Mucosa of stomach (tissue), 1 donor: ENCODE measurements around the gene DOHH.

Experiments used
- H3K27me3 ChIP-seq: one replicate; pipeline ENCODE4 v1.7.0; 2013; ENCODE audit warnings: mild to moderate bottlenecking, low read length; ENCODE audit not compliant: control insufficient read depth, insufficient read depth
- H3K36me3 ChIP-seq: one replicate; pipeline ENCODE4 v1.7.0; 2013; ENCODE audit warnings: low read length; ENCODE audit not compliant: control insufficient read depth, insufficient read depth
- H3K4me1 ChIP-seq: one replicate; pipeline ENCODE4 v1.7.0; 2013; ENCODE audit warnings: mild to moderate bottlenecking, low read length; ENCODE audit not compliant: control insufficient read depth, insufficient read depth
- H3K4me3 ChIP-seq: one replicate; pipeline ENCODE4 v1.7.0; 2013; ENCODE audit warnings: low read length
- H3K9ac ChIP-seq: one replicate; pipeline ENCODE4 v1.7.0; 2013; ENCODE audit warnings: mild to moderate bottlenecking, low read length, moderate library complexity
- H3K9me3 ChIP-seq: one replicate; pipeline ENCODE4 v1.7.0; 2013; ENCODE audit warnings: mild to moderate bottlenecking, low read length, moderate library complexity; ENCODE audit not compliant: control insufficient read depth
- donor health status: Pancreatic carcinoma.

Gene DOHH

DNA sequence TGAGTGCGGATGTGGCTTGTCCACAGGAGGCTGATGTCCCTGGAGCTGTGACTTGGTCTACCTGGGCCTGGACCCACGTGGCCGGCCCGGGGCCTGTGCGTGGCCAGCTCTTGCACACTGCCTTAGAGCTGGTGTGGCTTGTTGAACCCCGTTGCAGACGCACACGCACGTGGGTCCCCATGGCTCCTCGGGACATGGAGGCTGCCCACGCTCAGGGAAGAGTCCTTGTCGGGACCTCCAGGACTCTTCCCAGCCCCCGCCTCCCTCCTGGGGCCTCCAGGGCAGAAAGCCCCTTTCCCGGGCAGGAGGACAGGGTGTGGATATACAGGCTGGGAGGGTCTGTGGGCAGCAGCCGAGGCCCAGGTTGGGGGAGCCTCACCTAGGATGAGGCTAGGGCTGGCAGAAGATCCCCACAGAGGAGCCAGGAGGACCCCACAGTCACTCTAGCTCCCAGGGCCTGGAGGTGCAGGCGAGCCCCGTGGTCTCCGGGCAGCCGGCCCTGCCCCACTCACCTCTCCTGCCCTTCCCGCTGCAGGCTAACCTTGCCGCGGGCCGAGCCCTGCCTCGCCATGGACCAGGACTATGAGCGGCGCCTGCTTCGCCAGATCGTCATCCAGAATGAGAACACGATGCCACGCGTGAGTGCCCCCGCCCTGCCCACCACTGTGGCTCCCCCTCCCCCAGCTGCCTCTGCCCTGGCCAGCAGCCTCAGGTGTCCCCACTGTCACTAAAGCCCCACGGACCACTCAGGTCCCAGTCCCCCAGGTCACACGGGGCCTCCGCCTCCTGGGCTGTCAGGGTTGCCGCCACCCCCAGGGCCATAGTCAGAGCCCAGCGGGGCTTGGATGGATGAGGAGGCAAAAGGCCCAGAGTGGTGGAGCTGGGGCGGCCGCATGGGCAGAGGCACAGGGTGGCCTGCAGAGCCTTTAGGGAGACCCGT lies 22.2 kb upstream of the DOHH start:
- no peaks in the 10 kb centered on the region for H3K9me3 ChIP-seq
- peaks cover 9% of the 10 kb centered on the region for H3K4me1 ChIP-seq
- H3K4me3 ChIP-seq: no peak overlapping the region
- H3K27me3 ChIP-seq: no peaks in the 10 kb centered on the region
- peaks cover 10% of the 10 kb centered on the region for H3K36me3 ChIP-seq
- no peak overlapping the region for H3K9ac ChIP-seq

DNA sequence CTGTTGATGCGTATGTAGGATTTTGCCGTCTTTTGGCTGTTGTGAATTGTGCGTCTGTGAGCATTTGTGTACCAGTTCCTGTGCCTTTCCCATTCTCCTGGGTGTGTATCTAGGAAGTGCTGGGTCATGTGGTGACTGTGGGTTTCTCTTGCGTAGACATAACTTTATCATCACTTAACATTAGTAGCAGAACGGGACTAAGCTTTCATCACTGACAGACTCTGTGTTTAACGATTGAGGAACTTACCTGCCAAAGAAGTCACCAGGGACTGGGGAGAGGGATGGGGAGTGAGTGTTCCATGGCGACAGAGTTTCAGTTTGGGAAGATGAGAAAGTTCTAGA lies 20.6 kb upstream of the DOHH start:
- H3K36me3 ChIP-seq: no peaks in the 10 kb centered on the region
- H3K9me3 ChIP-seq: no peaks in the 10 kb centered on the region
- H3K9ac ChIP-seq: no peak overlapping the region
- no peaks in the 10 kb centered on the region for H3K27me3 ChIP-seq
- H3K4me1 ChIP-seq: peaks cover 20% of the 10 kb centered on the region
- H3K4me3 ChIP-seq: no peak overlapping the region

DNA sequence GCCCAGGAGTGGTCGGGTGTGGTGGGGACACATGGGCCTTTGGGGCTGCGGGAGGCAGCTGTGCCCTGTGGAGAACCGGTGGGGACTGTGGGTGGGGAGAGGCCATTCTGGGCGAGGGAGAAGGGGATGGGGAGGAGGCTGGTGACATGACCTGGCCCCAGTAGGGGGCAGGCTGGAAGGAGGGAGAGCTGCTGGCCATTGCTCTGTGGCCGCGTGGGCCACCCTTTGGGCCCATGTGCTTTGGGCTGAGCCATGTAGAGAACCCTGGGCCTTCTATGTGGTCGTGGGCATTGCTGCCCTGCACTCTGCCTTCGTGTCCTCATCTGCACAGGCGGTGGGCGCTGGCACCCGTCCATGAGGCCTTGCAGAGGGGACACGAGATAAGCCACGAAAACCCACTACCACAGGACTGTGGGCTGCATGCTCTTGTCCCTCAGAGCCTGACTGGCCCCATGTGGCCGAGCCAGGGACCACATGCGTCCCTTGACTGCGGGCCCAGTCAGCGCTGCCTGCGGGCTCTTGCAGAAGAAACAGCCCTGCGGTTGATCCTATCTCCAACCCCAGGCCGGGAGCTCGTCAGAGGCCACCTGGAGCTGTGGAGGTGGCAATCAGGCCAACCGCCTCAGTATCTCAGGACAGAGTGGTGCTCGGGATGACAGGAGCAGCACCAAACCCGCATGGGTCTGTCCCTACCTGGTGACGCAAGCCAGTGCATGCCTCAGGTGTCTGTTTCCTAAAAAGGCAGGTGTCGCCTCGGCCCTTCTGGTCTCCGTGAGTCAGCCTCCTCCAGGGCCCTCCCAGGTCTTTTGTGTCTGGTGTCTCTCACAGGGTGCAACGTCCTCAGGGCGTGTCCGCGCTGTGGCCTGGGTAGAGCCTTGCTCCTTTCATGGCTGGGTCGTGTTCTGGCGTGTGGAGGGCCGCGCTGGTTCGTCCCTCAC lies 20.0 kb upstream of the DOHH start:
- H3K4me3 ChIP-seq: no peak overlapping the region
- H3K27me3 ChIP-seq: no peaks in the 10 kb centered on the region
- no peak overlapping the region for H3K9ac ChIP-seq
- H3K4me1 ChIP-seq: peaks cover 22% of the 10 kb centered on the region
- H3K9me3 ChIP-seq: no peaks in the 10 kb centered on the region
- H3K36me3 ChIP-seq: no peaks in the 10 kb centered on the region

DNA sequence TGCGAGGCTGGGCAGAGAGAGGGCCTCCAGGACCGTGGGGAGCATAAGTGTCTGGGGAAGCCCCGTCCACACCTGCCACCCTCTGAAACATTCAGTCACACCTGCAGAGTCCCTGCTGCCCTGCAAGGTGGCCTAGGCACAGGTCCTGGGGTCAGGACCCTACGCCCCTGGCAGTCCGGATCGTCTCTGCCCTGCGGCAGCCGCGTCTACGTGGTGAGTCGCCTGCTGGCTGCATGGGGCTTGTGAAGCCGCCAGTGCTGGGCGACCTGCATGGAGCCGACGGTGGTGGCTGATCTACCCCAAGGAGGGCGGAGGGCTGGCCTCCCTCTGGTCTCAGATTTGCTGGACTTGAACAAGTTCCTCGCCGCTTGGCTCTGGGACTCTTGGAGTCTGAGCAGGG lies 18.7 kb upstream of the DOHH start:
- no peak overlapping the region for H3K9ac ChIP-seq
- no peaks in the 10 kb centered on the region for H3K27me3 ChIP-seq
- no peaks in the 10 kb centered on the region for H3K36me3 ChIP-seq
- no peaks in the 10 kb centered on the region for H3K9me3 ChIP-seq
- H3K4me1 ChIP-seq: peaks cover 22% of the 10 kb centered on the region
- H3K4me3 ChIP-seq: no peak overlapping the region

DNA sequence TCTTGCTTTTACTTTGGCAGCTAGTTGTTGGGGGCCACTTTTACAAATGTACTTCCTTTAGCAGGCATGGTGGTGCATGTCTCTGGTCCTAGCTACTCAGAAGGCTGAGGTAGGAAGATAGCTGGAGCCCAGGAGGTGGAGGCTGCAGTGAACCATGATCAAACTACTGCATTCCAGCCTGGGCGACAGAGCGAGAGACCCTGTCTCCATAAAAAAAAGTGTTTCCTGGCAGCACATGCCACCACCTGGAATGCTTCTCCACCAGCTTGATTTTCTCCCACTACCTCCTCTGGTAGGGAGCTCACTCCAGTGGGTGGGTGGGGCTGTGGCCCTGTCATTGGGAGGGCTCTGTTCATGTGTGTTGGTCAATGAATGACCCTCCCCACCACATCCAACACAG lies 18.2 kb upstream of the DOHH start:
- Histone ChIP-seq H3K4me3 (no peak overlapping the region), H3K36me3 (no peaks in the 10 kb centered on the region), H3K4me1 (peaks cover 22% of the 10 kb centered on the region), H3K9ac (no peak overlapping the region), H3K27me3 (no peaks in the 10 kb centered on the region), H3K9me3 (no peaks in the 10 kb centered on the region)

DNA sequence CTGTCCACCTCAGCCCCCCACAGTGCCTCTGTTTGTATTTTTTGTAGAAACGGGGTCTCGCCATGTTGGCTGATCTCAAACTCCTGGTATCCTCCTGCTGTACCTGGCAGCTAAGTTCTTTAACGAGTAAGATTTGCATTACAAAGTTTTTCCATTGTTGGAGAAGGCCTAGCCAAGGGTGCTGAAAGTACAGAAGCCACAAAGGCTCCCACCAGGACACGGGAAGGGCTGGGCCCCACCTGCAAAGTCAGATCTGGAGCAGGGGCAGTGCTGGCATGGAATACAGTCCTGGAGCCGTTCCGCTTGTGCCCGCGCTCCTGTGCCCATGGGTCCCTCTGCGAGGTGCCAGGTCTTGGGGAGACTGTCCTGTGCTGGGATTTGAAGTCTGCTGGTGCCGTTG lies 17.8 kb upstream of the DOHH start:
- Histone ChIP-seq H3K4me3 (no peak overlapping the region), H3K9ac (no peak overlapping the region), H3K27me3 (no peaks in the 10 kb centered on the region), H3K9me3 (no peaks in the 10 kb centered on the region), H3K4me1 (peaks cover 22% of the 10 kb centered on the region), H3K36me3 (no peaks in the 10 kb centered on the region)

DNA sequence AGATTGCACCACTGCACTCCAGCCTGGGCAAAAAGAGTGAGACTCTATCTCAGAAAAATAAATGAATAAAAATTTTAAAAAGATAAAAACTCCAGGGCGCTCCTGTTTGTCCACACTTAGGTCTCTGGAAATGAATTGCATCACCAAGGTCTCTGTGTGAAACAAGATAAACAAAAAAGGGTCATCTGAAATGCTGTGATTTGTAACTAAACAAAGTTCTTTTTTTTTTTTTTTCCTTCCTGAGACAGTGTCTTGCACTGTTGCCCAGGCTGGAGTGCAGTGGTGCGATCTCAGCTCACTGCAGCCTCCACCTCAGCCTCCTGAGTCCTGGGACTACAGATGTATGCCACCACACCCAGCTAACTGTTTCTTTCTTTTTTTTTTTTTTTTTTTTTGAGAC lies 17.2 kb upstream of the DOHH start:
- H3K4me1 ChIP-seq: peaks cover 22% of the 10 kb centered on the region
- H3K36me3 ChIP-seq: no peaks in the 10 kb centered on the region
- no peaks in the 10 kb centered on the region for H3K27me3 ChIP-seq
- H3K4me3 ChIP-seq: no peak overlapping the region
- H3K9me3 ChIP-seq: no peaks in the 10 kb centered on the region
- H3K9ac ChIP-seq: no peak overlapping the region

DNA sequence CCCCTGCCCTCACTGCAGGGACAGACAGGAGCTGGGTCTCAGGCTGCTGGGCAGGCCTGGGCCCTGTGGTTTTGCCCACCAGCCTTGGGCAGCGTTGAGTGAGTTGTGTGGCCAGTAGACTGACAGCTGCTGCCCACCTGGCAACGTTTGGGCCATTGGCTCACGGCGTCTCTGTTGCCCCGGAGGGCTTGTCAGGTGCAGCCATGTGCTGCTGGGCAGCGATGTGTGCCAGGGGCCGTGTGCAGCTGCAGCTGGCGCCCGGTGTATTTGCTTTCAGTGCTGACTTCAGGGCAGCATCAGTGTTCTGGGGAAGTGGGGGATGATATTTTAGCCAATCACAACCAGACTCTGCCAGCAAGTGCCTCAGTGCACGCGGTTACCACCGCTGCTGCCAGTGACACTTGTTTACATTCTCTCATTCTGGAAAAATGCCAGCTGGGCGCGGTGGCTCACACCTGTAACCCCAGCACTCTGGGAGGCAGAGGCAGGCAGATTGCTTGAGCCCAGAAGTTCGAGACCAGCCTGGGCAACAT lies 16.3 kb upstream of the DOHH start:
- no peaks in the 10 kb centered on the region for H3K9me3 ChIP-seq
- peaks cover 23% of the 10 kb centered on the region for H3K4me1 ChIP-seq
- no peak overlapping the region for H3K9ac ChIP-seq
- no peaks in the 10 kb centered on the region for H3K27me3 ChIP-seq
- H3K4me3 ChIP-seq: no peak overlapping the region
- no peaks in the 10 kb centered on the region for H3K36me3 ChIP-seq

DNA sequence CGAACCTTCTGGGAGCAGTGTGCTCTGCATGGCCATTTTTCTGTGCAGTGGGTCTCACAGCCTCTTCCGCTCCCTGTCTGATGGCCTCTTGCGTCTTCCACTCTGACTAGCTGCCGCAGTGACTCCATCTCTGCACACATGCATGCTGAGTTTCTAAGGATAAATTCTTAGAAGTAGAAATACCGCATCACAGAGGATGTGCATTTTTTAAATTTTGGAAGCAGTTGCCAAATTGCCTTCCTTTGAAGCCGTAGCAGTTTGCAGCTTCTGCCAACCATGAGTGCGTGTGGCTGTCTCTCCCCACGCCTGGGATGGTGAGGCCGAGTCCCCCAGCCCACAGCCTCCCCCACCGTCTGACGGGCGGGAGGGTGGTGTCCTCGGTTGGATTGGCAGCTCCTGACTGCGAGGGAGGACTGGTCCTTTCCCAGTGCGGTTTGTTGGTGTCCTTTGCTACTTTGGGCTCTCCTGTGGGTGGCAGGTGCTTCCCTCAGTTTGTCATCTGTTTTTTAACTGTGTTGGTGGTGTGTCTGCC lies 15.5 kb upstream of the DOHH start:
- H3K27me3 ChIP-seq: no peaks in the 10 kb centered on the region
- peaks cover 22% of the 10 kb centered on the region for H3K4me1 ChIP-seq
- no peaks in the 10 kb centered on the region for H3K36me3 ChIP-seq
- H3K9ac ChIP-seq: no peak overlapping the region
- H3K9me3 ChIP-seq: no peaks in the 10 kb centered on the region
- no peak overlapping the region for H3K4me3 ChIP-seq

DNA sequence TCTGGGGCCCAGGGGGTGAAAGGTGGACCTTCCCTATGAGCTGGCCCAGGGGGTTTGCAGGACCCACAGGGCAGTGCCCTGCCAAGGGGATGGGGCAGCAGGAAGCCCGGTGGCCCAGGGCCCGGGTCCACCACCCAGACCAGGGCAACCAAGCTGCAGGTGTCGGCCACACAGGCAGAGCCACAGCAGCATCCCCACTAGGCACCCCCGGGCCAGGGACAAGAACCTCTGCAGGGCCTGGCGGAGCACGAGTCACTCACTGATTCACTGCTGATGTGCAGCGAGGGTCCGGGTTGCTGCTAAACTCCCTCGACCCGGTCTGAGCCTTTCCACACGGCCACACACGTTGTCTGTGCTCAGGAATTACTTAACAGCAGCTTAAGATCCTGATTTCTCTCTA lies 14.5 kb upstream of the DOHH start:
- Histone ChIP-seq H3K4me3 (no peak overlapping the region), H3K4me1 (peaks cover 17% of the 10 kb centered on the region), H3K36me3 (no peaks in the 10 kb centered on the region), H3K9ac (no peak overlapping the region), H3K9me3 (no peaks in the 10 kb centered on the region), H3K27me3 (no peaks in the 10 kb centered on the region)

DNA sequence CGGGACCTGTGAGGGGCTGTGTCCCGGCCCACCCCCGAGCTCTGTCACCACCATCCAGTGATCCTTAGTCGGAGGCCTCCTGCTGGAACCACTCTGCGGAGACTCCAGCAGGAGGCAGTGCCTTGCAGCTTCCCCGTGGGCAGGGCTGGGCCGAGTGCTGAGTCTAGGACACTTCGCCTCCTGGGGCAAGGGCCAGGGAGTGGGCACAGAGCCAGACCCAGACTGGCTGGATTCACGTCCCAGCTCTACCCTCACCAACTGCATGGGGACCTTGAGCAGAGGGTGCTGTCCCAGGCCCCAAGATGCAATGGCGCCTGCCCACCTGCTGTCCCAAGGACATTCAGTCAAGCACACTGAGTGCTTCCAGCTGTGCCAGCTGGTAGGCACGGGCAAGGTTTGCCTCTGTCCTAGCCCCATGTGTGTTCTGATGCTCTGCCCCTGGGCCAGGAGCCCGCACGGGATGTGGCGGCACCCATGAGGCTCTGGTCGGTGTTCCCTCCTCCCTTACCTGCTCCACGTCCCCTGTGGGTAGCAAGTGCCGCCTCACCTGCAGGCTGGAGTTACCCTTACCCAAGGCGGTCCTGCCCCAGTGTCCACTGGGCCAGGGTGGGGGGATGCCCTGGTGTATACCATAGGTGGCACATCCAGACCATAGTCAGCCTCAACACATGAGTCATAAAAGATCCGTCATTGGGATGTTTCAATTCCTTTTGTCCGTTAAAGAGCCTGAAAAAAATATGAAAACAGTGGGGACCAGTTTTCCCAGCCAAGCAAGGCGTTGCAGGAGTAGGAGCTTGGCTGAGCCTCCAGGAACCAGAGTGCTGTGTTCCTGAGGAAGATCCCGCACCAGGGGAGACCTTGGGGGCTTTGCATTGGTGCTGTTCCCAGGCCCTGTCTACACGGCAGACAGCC lies 13.0 kb upstream of the DOHH start:
- peaks cover 17% of the 10 kb centered on the region for H3K4me1 ChIP-seq
- no peaks in the 10 kb centered on the region for H3K36me3 ChIP-seq
- H3K9ac ChIP-seq: no peak overlapping the region
- H3K27me3 ChIP-seq: no peaks in the 10 kb centered on the region
- no peaks in the 10 kb centered on the region for H3K9me3 ChIP-seq
- no peak overlapping the region for H3K4me3 ChIP-seq
